Heart left ventricle (tissue), 13 donors: ENCODE measurements around the gene CDH23.

Source experiments
- CTCF ChIP-seq, 12 donors: fragments of 200-600 bp; sonication (generic) in 4 of 12; IDR thresholded peaks; one replicate each; pipeline versions ENCODE4 v1.5.0 to v1.8.0; 2018 to 2022; ENCODE audit warnings: antibody characterized with exemption in 12 of 12, mild to moderate bottlenecking in 5 of 12
- POLR2A ChIP-seq, 2 donors: fragments of 450-650 bp; IDR thresholded peaks; one replicate each; pipeline ENCODE4 v1.6.1; 2017; ENCODE audit warnings: antibody characterized with exemption in 2 of 2, mild to moderate bottlenecking in 2 of 2, moderate library complexity in 2 of 2
- donor health status: ischemic (EF 13 %, LVEDD 7.1; RV severe dilation, severe dysfunction).
- donor health status: DM: no; HTN: yes; CAD: no.
- donor health status: DM: no; HTN: no; CAD: no.
- donor health status: ischemic (EF 25% LVEDD 6.9; RV normal size, moderate dysfunction).
- donor health status: ischemic (EF 25% LVEDD 5.7; RV mildly dilated, moderate dysfunction).
- donor health status: ischemic (EF 35%, LVEDD 5.7; RV mildly dilated, moderate dysfunction).
- donor health status: nonischemic (EF 11% LVEDD 7.7; RV severe dilation, severe dysfunction).
- donor health status: DM: yes; HTN: yes; CAD: no.
- donor health status: PGD.
- donor health status: ischemic (EF 29% LVEDD 5.4; RV normal size, mild dysfunction).
- donor health status: nonischemic (EF 23%, LVEDD 6.1; RV moderate dilation, normal function).

- TF ChIP-seq CTCF (IDR thresholded peaks at IDR 0.05) (no peak), POLR2A (IDR thresholded peaks at IDR 0.05) (no peak)
These were observed 86.4 kb downstream of the CDH23 start for GRCh38 chr10:71483135-71483534.
